Inflammatory macrophage treated with lipopolysaccharide for 4 hours (primary cell): Measurements from ENCODE around the gene SIGLEC1.

Experiments
- DNase-seq: peaks from one replicate; pipeline ENCODE4 v3.0.0-alpha.2; 2020

SIGLEC1 gene

DNA sequence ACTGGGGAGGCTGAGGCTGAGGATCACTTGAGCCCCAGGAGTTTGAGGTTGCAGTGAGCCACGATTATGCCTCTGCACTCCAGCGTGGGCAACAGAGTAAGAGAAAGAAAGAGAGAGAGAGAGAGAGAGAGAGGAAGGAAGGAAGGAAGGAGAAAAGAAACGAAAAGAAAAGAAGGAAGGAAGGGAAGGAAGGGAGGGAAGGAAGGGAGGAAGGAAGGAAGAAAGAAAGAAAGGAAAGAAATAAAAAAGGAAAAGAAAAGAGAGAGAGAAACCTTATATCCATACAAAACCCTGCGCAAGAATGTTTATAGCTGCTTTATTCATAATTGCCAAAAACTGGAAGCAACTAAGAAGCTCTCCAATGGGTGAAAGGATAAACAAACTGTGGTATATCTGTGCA lies 12.0 kb upstream of the SIGLEC1 start:
- no peak for DNase-seq

- no peak for DNase-seq
These were observed 10.9 kb upstream of the SIGLEC1 start for GRCh38 chr20:3723284-3723683.

GRCh38 chr20:3721912-3722311 lies 9.5 kb upstream of the SIGLEC1 start:
- no peak for DNase-seq

DNA sequence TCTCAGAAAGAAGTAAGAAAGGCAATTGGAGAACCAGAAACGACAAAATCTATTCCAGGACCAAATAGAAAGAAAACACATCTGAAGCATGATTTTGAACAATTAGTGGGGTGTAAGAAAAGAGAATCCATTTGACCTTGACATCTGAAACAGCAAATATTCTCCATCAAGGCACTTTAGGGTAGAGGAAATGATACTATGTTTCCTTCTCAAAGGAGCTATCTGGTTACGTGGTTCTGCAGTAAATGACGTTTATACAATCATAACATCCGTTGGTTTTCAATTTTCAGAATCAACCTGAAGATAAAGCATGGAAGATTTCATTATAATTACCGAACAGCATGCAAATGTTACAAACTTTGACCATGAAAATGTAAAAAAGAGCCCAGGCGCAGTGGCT lies 8.2 kb upstream of the SIGLEC1 start:
- no peak for DNase-seq

- no peak for DNase-seq
These were observed 7.7 kb upstream of the SIGLEC1 start for GRCh38 chr20:3720068-3720467.

- no peak for DNase-seq
These were observed 6.6 kb upstream of the SIGLEC1 start for GRCh38 chr20:3719046-3719445.

GRCh38 chr20:3716195-3716834 lies 3.9 kb upstream of the SIGLEC1 start:
- DNase-seq: peak; percentile 42

- DNase-seq: peak; percentile 85
These were observed 1.7 kb upstream of the SIGLEC1 start for GRCh38 chr20:3714092-3714491.

DNA sequence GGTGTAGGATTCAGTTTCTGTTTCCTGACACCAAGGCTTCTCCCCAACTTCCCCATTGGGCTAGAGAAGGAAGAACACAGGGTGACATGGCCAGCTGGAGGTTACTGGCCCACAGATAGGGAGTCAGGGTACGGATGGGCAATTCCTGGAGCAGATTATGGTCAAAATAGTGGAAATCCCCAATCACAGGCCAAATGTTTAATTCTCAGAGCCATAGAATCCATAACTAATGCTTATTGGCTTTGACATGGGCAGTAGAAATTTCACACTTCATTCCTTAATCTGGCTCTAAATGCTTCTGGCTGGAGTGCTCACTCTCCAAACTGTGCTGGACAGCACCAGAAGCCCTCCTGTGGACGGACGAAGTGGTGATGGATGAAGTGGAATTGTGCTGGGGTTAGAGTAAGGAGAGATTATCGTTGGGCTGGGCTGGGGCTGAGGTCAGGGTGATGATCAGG lies 887 bp downstream of the SIGLEC1 start:
- peak; percentile 91 for DNase-seq

DNA sequence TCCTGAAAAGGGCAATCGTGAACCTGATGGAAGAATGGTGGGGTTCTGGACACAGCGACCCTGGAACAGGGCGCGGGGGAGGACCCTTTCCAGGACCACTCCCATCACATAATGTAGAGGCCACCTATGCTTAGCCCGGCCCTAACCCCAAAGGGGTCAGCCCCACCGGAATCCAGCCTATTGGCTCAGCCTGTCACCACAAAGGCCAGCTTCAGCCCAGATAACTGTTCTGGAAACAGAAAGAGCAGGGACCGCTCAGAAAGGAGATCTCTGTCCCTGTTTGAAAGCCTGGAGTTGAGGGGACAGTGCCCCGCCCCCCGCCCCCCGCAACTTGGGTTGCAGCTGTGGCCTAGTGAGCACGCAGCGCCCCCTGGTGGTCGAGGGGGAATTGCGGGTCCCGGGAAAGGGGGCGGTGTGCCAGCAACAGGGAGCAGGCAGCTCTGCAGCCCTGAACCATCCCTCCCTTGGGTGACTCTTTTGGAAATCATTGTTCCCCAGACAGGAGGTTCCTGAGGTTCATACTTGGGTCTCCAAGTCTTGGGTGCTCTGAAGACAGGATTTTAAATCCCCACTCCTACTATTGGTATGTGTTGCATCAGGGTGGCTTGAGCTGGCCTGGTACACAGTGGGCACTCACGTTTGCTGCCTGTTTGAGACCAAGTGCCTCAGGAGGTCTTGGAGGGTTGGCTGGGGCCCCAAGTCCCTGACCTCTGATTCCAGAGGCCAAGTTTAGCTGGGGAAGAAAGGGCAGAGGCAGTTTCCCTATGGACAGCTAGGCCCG lies 1.5 kb downstream of the SIGLEC1 start:
- DNase-seq: peak; percentile 65

- DNase-seq: peak; percentile 29
These were observed 2.4 kb downstream of the SIGLEC1 start for GRCh38 chr20:3710011-3710466.

DNA sequence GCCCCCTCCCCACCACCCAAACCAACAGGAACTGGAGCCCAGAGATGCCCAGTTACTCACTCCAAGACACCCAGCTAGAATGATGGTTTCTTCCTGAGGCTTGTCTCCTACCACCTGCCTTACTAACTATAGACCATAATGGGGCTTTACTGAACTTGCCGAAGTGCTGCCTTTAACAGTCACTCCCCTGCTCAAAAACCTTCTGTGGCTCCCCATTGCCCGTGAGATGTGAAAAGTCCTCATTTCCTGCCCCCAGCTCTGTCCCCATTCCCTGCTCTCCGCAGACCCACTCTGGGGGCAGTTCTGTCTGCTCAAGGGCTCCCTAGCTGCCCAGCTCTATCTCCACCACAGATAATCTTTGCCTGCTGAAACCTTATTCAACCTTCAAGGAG lies 4.9 kb downstream of the SIGLEC1 start:
- DNase-seq: no peak

- DNase-seq: no peak
These were observed 5.5 kb downstream of the SIGLEC1 start for GRCh38 chr20:3706774-3707507.

GRCh38 chr20:3705970-3706739 lies 6.2 kb downstream of the SIGLEC1 start:
- no peak for DNase-seq

DNA sequence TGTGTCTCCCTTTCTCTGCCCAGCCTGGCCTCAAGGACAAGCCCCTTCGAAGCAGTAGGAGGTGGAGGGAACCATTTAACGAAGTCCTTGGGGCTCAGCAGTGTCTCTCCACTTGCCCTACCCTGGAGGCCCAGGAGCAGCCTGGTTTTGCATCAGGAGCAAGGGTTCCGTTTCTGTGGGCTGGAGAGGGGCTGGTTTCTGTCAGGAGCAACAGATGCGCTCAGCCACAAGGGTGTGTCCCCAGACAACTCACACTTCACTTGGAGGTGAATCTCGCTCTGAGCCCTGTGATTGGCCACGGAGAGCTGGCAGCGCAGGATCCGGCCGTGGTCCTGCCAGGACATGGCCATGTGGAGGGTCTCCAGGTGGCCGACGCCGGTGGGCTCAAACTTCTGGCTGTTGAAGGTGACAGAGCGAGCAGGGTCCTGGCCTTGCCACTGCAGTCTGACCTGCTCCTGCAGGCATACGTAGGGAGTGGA lies 6.9 kb downstream of the SIGLEC1 start:
- no peak for DNase-seq

- DNase-seq: no peak
These were observed 8.3 kb downstream of the SIGLEC1 start for GRCh38 chr20:3704087-3704486.

GRCh38 chr20:3702611-3703391 lies 9.6 kb downstream of the SIGLEC1 start:
- no peak for DNase-seq

- no peak for DNase-seq
These were observed 11.1 kb downstream of the SIGLEC1 start for GRCh38 chr20:3701061-3701998.

- DNase-seq: no peak
These were observed 13.4 kb downstream of the SIGLEC1 start for GRCh38 chr20:3699037-3699436.

GRCh38 chr20:3698591-3699001 lies 13.8 kb downstream of the SIGLEC1 start:
- DNase-seq: no peak
